H1 (cell line): ENCODE results near the gene WNT7A. TPM values are rescaled to one million over a fixed set of nuclear protein-coding genes. Genes with fewer than 3 reads are reported as not detected.

Experiments used
- CREB1 ChIP-seq: IDR thresholded peaks from 2 replicates; pipeline ENCODE4 v1.6.1; 2012; ENCODE audit warnings: inconsistent platforms
- POLR2A ChIP-seq, 2 experiments: IDR thresholded peaks; 1 replicate in 1 of 2; 2 replicates in 1 of 2; pipeline ENCODE4 v1.6.1; 2011; ENCODE audit warnings: low read depth in 2 of 2, low read length in 2 of 2, mild to moderate bottlenecking in 2 of 2; ENCODE audit errors: control extremely low read depth in 1 of 2
- RXRA ChIP-seq: IDR thresholded peaks from 2 replicates; pipeline ENCODE4 v1.6.1; 2011; ENCODE audit warnings: low read depth, mild to moderate bottlenecking, low read length, moderate library complexity; ENCODE audit not compliant: insufficient read depth
- SP4 ChIP-seq: IDR thresholded peaks from 2 replicates; pipeline ENCODE4 v1.6.1; 2012; ENCODE audit warnings: low read length, inconsistent platforms
- SRF ChIP-seq: IDR thresholded peaks from 2 replicates; pipeline ENCODE4 v1.6.1; 2011; ENCODE audit warnings: mild to moderate bottlenecking, low read depth, low read length, moderate library complexity
- polyA plus RNA-seq, 7 experiments: library from polyadenylated mRNA; depleted of rRNA in 3 of 7; stranded (reverse) in 5 of 7; unstranded in 2 of 7; fragments of >200 nt in 5 of 7; fragments of 200-250 nt in 2 of 7; gene quantifications; 1 replicate in 5 of 7; 2 replicates in 1 of 7; 4 replicates in 1 of 7; pipeline versions ENCODE4 v1.2.1 to v1.2.3, GENCODE V29; 2011 to 2013; ENCODE audit warnings: missing spikeins in 2 of 7, mixed read lengths in 2 of 7
- total RNA-seq: library from RNA; stranded (reverse); fragmentation: NEBNext Ultra II Directional; extraction: Animal tissue kit (Norgen Biotek cat#: 25700); gene quantifications from 2 replicates; pipeline ENCODE4 v1.2.1, GENCODE V29; 2021
- TF ChIP-seq, protein P1 (sequence below): fragments of 300-600 bp; sonication (generic); IDR thresholded peaks from 2 replicates; pipeline ENCODE4 v1.7.1; 2012; ENCODE audit warnings: low read length, moderate library complexity, mild to moderate bottlenecking, inconsistent platforms; ENCODE audit not compliant: insufficient replicate concordance

The WNT7A gene
- total and polyA plus RNA-seq, 2 of the 8 experiments (the other 6 are each of a cell fraction or from before 2014, with no cell fraction given) = 0.02 TPM; not detected in 1

DNA sequence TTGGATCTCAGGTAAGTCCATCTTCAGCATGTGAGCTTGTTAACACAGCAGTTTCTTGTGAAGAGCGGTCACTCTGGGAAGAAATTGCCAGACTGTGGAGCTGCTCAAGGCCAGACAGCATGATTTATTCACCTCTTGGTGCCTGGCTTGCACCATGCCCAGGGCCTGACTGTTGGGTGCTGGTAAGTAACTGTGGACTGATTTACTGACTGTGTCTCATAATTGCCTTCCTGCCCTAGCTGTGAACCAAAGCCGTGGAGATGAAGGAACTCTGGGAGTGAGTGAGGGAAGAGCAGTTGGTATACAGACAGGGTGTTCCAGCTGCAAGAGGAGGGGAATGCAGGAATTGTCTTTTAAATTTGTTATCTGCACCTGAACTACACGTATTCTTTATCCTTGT is 18.5 kb upstream of the WNT7A start (continued):
- TF ChIP-seq, protein P1, sequence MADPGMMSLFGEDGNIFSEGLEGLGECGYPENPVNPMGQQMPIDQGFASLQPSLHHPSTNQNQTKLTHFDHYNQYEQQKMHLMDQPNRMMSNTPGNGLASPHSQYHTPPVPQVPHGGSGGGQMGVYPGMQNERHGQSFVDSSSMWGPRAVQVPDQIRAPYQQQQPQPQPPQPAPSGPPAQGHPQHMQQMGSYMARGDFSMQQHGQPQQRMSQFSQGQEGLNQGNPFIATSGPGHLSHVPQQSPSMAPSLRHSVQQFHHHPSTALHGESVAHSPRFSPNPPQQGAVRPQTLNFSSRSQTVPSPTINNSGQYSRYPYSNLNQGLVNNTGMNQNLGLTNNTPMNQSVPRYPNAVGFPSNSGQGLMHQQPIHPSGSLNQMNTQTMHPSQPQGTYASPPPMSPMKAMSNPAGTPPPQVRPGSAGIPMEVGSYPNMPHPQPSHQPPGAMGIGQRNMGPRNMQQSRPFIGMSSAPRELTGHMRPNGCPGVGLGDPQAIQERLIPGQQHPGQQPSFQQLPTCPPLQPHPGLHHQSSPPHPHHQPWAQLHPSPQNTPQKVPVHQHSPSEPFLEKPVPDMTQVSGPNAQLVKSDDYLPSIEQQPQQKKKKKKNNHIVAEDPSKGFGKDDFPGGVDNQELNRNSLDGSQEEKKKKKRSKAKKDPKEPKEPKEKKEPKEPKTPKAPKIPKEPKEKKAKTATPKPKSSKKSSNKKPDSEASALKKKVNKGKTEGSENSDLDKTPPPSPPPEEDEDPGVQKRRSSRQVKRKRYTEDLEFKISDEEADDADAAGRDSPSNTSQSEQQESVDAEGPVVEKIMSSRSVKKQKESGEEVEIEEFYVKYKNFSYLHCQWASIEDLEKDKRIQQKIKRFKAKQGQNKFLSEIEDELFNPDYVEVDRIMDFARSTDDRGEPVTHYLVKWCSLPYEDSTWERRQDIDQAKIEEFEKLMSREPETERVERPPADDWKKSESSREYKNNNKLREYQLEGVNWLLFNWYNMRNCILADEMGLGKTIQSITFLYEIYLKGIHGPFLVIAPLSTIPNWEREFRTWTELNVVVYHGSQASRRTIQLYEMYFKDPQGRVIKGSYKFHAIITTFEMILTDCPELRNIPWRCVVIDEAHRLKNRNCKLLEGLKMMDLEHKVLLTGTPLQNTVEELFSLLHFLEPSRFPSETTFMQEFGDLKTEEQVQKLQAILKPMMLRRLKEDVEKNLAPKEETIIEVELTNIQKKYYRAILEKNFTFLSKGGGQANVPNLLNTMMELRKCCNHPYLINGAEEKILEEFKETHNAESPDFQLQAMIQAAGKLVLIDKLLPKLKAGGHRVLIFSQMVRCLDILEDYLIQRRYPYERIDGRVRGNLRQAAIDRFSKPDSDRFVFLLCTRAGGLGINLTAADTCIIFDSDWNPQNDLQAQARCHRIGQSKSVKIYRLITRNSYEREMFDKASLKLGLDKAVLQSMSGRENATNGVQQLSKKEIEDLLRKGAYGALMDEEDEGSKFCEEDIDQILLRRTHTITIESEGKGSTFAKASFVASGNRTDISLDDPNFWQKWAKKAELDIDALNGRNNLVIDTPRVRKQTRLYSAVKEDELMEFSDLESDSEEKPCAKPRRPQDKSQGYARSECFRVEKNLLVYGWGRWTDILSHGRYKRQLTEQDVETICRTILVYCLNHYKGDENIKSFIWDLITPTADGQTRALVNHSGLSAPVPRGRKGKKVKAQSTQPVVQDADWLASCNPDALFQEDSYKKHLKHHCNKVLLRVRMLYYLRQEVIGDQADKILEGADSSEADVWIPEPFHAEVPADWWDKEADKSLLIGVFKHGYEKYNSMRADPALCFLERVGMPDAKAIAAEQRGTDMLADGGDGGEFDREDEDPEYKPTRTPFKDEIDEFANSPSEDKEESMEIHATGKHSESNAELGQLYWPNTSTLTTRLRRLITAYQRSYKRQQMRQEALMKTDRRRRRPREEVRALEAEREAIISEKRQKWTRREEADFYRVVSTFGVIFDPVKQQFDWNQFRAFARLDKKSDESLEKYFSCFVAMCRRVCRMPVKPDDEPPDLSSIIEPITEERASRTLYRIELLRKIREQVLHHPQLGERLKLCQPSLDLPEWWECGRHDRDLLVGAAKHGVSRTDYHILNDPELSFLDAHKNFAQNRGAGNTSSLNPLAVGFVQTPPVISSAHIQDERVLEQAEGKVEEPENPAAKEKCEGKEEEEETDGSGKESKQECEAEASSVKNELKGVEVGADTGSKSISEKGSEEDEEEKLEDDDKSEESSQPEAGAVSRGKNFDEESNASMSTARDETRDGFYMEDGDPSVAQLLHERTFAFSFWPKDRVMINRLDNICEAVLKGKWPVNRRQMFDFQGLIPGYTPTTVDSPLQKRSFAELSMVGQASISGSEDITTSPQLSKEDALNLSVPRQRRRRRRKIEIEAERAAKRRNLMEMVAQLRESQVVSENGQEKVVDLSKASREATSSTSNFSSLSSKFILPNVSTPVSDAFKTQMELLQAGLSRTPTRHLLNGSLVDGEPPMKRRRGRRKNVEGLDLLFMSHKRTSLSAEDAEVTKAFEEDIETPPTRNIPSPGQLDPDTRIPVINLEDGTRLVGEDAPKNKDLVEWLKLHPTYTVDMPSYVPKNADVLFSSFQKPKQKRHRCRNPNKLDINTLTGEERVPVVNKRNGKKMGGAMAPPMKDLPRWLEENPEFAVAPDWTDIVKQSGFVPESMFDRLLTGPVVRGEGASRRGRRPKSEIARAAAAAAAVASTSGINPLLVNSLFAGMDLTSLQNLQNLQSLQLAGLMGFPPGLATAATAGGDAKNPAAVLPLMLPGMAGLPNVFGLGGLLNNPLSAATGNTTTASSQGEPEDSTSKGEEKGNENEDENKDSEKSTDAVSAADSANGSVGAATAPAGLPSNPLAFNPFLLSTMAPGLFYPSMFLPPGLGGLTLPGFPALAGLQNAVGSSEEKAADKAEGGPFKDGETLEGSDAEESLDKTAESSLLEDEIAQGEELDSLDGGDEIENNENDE = no peak
- no peak for TF ChIP-seq SRF
- no peak for TF ChIP-seq RXRA
- no peak for TF ChIP-seq SP4
- TF ChIP-seq CREB1 = no peak
- no peak for TF ChIP-seq POLR2A (IDR thresholded peaks at IDR 0.05; ENCODE audit: control extremely low read depth in 1 of 2, low read depth in 2 of 2, low read length in 2 of 2)
